ENCODE results near the gene POLR3H. TPM values are rescaled to one million over a fixed set of nuclear protein-coding genes. Genes with fewer than 3 reads are reported as not detected.

The POLR3H gene
- total and polyA plus RNA-seq, 2 experiments from 2014 or later = 19.0 to 26.5 TPM

DNA sequence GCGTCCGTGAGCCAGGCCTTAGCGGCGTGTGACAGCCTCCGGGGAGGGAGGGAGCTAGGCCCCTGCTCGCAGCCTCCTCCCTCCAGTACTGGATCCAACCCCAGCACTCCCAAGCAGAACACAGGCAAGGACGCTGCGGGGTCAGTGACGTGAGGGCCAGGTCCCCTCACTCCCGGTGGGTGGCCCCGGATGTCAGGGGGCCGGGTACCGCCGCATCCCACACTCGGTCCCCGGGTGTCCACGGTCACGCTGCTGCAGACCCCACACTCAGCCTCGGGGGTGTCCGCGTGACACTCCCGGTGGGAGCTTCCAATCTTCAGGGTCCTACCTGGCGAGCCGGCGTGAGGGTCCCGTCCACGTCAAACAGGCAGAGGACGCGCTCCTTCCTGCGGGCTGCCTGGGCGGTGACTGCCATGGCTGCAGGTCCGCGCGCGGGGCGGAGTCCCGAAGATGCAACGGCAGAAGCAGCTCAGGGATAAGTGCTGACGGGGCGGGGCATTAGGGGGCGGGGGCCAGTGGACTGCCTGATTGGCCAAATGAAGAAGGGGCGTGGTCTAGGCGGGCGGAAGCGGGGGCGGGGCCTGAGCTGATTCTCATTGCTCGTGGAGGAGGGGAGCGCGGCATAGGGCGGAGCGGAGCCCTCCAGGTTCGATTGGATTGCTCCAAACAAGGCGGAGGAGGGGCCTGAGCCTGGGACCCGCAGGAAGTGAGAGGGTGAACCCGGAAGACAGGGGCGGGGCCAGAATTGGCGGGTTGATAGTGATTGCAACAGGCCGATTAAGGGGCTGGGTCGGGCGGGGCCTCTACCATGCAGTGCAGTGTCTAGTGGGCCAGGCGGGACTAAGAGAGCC is 45.3 kb upstream of the POLR3H start, which contains the start of gene PMM1:
PMM1 (minus strand) TSS at position 450 of the 851 bp plus-strand sequence; CDS start at position 415, 35 bp downstream.
- DNase-seq (ENCODE audit: low spot score) = peak; percentile 100
- ATAC-seq = peak; percentile 95
- Histone ChIP-seq H3F3A (replicated peaks; ENCODE audit: low read depth) (peaks cover 4% of the 10 kb centered on the region; the same call in 1 of the 2 replicates), H2AFZ (peak within 1 kb of the TSS; percentile 88; the same call in 1 of the 2 replicates), H3K27ac (ENCODE audit: low read depth) (peak within 1 kb of the TSS; percentile 89), H3K36me3 (ENCODE audit: insufficient read depth) (no peaks in the 10 kb centered on the region), H3K79me2 (replicated peaks; ENCODE audit: insufficient read depth) (no peaks in the 10 kb centered on the region), H3K4me2 (peak within 1 kb of the TSS; percentile 92), H3K4me3 (peak within 1 kb of the TSS; percentile 89), H3K27me3 (ENCODE audit: insufficient read depth) (no peaks in the 10 kb centered on the region), H3K9me2 (ENCODE audit: insufficient read depth) (no peaks in the 10 kb centered on the region), H4K20me1 (replicated peaks; ENCODE audit: insufficient read depth) (no peaks in the 10 kb centered on the region), H3K4me1 (ENCODE audit: insufficient read depth) (peaks cover 6% of the 10 kb centered on the region)
- peak within 1 kb of the TSS; percentile 90 for H3K4me3 Mint-ChIP-seq
- TF ChIP-seq, protein P1, sequence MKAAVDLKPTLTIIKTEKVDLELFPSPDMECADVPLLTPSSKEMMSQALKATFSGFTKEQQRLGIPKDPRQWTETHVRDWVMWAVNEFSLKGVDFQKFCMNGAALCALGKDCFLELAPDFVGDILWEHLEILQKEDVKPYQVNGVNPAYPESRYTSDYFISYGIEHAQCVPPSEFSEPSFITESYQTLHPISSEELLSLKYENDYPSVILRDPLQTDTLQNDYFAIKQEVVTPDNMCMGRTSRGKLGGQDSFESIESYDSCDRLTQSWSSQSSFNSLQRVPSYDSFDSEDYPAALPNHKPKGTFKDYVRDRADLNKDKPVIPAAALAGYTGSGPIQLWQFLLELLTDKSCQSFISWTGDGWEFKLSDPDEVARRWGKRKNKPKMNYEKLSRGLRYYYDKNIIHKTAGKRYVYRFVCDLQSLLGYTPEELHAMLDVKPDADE (IDR thresholded peaks at IDR 0.05) = peak; percentile 14; the same call in 1 of the 2 replicates
- TF ChIP-seq NANOG (IDR thresholded peaks at IDR 0.05; ENCODE audit: borderline replicate concordance) = no peak
- TF ChIP-seq STAT1 (IDR thresholded peaks at IDR 0.05; ENCODE audit: unreplicated experiment) = no peak
- peak; percentile 81 for TF ChIP-seq POLR2AphosphoS5 (IDR thresholded peaks at IDR 0.05; ENCODE audit: low read depth)
- TF ChIP-seq ZNF114 (CRISPR knock-in tag; IDR thresholded peaks at IDR 0.05) = no peak
- no peak for TF ChIP-seq EZH2phosphoT487 (IDR thresholded peaks at IDR 0.05; ENCODE audit: unreplicated experiment)
- H3K4me1 Mint-ChIP-seq = peaks cover 6% of the 10 kb centered on the region; the same call in 2 of the 3 replicates
- peaks cover 9% of the 10 kb centered on the region for H3K27me3 Mint-ChIP-seq (ENCODE audit: insufficient read depth, low read depth, poor library complexity)
- H3K27ac Mint-ChIP-seq = peak within 1 kb of the TSS; percentile 95
- H3K9me3 Mint-ChIP-seq = peaks cover 7% of the 10 kb centered on the region; the same call in 1 of the 3 replicates
- H3K36me3 Mint-ChIP-seq (ENCODE audit: low read depth) = no peaks in the 10 kb centered on the region

DNA sequence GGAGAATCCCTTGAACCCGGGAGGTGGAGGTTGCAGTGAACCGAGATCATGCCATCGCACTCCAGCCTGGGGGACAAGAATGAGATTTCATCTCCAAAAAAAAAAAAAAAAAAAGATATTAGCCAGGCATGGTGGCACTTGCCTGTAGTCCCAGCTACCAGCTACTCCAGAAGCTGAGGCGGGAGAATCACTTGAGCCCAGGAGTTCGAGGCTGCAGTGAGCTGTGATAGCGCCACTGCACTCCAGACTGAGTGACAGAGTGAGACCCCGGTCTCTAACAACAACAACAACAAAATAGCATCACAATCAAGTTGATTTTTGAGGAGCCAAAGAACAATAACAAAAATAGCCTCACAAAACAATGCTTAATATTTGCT is 43.1 kb upstream of the POLR3H start:
- Mint-ChIP-seq H3K4me3 (no peak overlapping the region), H3K4me1 (peaks cover 6% of the 10 kb centered on the region; the same call in 2 of the 3 replicates), H3K27me3 (ENCODE audit: insufficient read depth, low read depth, poor library complexity) (peaks cover 8% of the 10 kb centered on the region), H3K9me3 (peaks cover 3% of the 10 kb centered on the region; the same call in 1 of the 3 replicates), H3K36me3 (ENCODE audit: low read depth) (peaks cover 2% of the 10 kb centered on the region; the same call in 1 of the 3 replicates), H3K27ac (no peak overlapping the region)
- Histone ChIP-seq H3K4me1 (ENCODE audit: insufficient read depth) (peaks cover 6% of the 10 kb centered on the region), H4K20me1 (replicated peaks; ENCODE audit: insufficient read depth) (no peaks in the 10 kb centered on the region), H3K79me2 (replicated peaks; ENCODE audit: insufficient read depth) (no peaks in the 10 kb centered on the region), H3K9me2 (ENCODE audit: insufficient read depth) (no peaks in the 10 kb centered on the region), H3K4me3 (no peak overlapping the region), H3K27me3 (ENCODE audit: insufficient read depth) (no peaks in the 10 kb centered on the region), H3K36me3 (ENCODE audit: insufficient read depth) (no peaks in the 10 kb centered on the region), H3F3A (replicated peaks; ENCODE audit: low read depth) (0 out of 2 replicates have a peak, but pooled peaks cover 4% of the 10 kb centered on the region), H2AFZ (no peak overlapping the region), H3K4me2 (no peak overlapping the region), H3K27ac (ENCODE audit: low read depth) (no peak overlapping the region)
- DNase-seq (ENCODE audit: low spot score) = no peak
- no peak for ATAC-seq
- no peak for TF ChIP-seq JUNB (IDR thresholded peaks at IDR 0.05; ENCODE audit: unreplicated experiment)
- TF ChIP-seq POLR2AphosphoS5 (IDR thresholded peaks at IDR 0.05; ENCODE audit: low read depth) = no peak
- TF ChIP-seq, protein P1 (IDR thresholded peaks at IDR 0.05) = no peak
- TF ChIP-seq, protein P2, sequence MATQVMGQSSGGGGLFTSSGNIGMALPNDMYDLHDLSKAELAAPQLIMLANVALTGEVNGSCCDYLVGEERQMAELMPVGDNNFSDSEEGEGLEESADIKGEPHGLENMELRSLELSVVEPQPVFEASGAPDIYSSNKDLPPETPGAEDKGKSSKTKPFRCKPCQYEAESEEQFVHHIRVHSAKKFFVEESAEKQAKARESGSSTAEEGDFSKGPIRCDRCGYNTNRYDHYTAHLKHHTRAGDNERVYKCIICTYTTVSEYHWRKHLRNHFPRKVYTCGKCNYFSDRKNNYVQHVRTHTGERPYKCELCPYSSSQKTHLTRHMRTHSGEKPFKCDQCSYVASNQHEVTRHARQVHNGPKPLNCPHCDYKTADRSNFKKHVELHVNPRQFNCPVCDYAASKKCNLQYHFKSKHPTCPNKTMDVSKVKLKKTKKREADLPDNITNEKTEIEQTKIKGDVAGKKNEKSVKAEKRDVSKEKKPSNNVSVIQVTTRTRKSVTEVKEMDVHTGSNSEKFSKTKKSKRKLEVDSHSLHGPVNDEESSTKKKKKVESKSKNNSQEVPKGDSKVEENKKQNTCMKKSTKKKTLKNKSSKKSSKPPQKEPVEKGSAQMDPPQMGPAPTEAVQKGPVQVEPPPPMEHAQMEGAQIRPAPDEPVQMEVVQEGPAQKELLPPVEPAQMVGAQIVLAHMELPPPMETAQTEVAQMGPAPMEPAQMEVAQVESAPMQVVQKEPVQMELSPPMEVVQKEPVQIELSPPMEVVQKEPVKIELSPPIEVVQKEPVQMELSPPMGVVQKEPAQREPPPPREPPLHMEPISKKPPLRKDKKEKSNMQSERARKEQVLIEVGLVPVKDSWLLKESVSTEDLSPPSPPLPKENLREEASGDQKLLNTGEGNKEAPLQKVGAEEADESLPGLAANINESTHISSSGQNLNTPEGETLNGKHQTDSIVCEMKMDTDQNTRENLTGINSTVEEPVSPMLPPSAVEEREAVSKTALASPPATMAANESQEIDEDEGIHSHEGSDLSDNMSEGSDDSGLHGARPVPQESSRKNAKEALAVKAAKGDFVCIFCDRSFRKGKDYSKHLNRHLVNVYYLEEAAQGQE (IDR thresholded peaks at IDR 0.05; ENCODE audit: unreplicated experiment) = no peak
- TF ChIP-seq NANOG (IDR thresholded peaks at IDR 0.05; ENCODE audit: borderline replicate concordance) = no peak
- no peak for TF ChIP-seq EZH2 (IDR thresholded peaks at IDR 0.05; ENCODE audit: low read depth, unreplicated experiment)
- TF ChIP-seq STAT1 (IDR thresholded peaks at IDR 0.05; ENCODE audit: unreplicated experiment) = no peak
- TF ChIP-seq ZNF331 (CRISPR knock-in tag; IDR thresholded peaks at IDR 0.05; ENCODE audit: low read depth) = no peak
- TF ChIP-seq ZNF114 (CRISPR knock-in tag; IDR thresholded peaks at IDR 0.05) = no peak
- TF ChIP-seq EZH2phosphoT487 (IDR thresholded peaks at IDR 0.05; ENCODE audit: unreplicated experiment) = no peak
- no peak for TF ChIP-seq CREB1 (CRISPR knock-in tag; IDR thresholded peaks at IDR 0.05; ENCODE audit: low read depth)
